Measurements from ENCODE around the gene PGLYRP2. TPM values are rescaled to one million over a fixed set of nuclear protein-coding genes. Genes with fewer than 3 reads are reported as not detected.

The PGLYRP2 gene
- total and polyA plus RNA-seq, 3 experiments from 2014 or later = 0.13 to 0.49 TPM; not detected in 1

GRCh38 chr19:15450528-15450890, 28.8 kb downstream of the PGLYRP2 start:
- H3K36me3 Mint-ChIP-seq = peaks cover 13 to 49% (median 15%) of the 10 kb centered on the region in 3 donors
- Histone ChIP-seq H3K27ac (ENCODE audit: low read depth, low read length) (peak overlapping the region; percentile 27), H3K4me1 (ENCODE audit: insufficient read depth, low read length) (peaks cover 12% of the 10 kb centered on the region), H3K27me3 (ENCODE audit: insufficient read depth, low read length, poor library complexity, severe bottlenecking) (no peaks in the 10 kb centered on the region), H3K9me3 (ENCODE audit: low read length) (no peaks in the 10 kb centered on the region), H3K36me3 (ENCODE audit: insufficient read depth, low read length) (peaks cover 29% of the 10 kb centered on the region), H3K4me3 (ENCODE audit: low read length) (peak overlapping the region; percentile 23)
- no peak for DNase-seq
- CTCF ChIA-PET = interaction anchor here (0.6 to 4.3 kb wide), 4 partner anchors 8 to 105 kb away, joined by 3 to 23 read pairs (median 12); partner anchors contain the start of gene AKAP8L
- POLR2A ChIA-PET = interaction anchor here (0.5 to 1.7 kb wide), 3 partner anchors 13 to 63 kb away, joined by 3 to 7 read pairs (median 6); partner anchors contain the start of gene AKAP8L
- peak overlapping the region; percentile 69 to 94 (median 82) for H3K4me3 Mint-ChIP-seq
- H3K9me3 Mint-ChIP-seq = no peaks in the 10 kb centered on the region
- peaks cover 0 to 8% of the 10 kb centered on the region in 2 donors for H3K27me3 Mint-ChIP-seq
- H3K27ac Mint-ChIP-seq = peak overlapping the region; percentile 88 to 98 (median 96)
- H3K4me1 Mint-ChIP-seq = peaks cover 31 to 42% (median 34%) of the 10 kb centered on the region in 3 donors

- Histone ChIP-seq H3K36me3 (ENCODE audit: insufficient read depth, low read length) (peaks cover 24% of the 10 kb centered on the region), H3K4me1 (ENCODE audit: insufficient read depth, low read length) (peaks cover 6% of the 10 kb centered on the region), H3K27ac (ENCODE audit: low read depth, low read length) (peak within 1 kb of the TSS; percentile 27), H3K9me3 (ENCODE audit: low read length) (no peaks in the 10 kb centered on the region), H3K27me3 (ENCODE audit: insufficient read depth, low read length, poor library complexity, severe bottlenecking) (no peaks in the 10 kb centered on the region), H3K4me3 (ENCODE audit: low read length) (peak within 1 kb of the TSS; percentile 23)
- peaks cover 8 to 43% (median 9%) of the 10 kb centered on the region in 3 donors for H3K36me3 Mint-ChIP-seq
- peaks cover 0 to 8% of the 10 kb centered on the region in 2 donors for H3K27me3 Mint-ChIP-seq
- H3K4me1 Mint-ChIP-seq = peaks cover 25 to 37% (median 28%) of the 10 kb centered on the region in 3 donors
- H3K9me3 Mint-ChIP-seq = no peaks in the 10 kb centered on the region
- peak; percentile 76 to 89 (median 85) for DNase-seq
- peak within 1 kb of the TSS; percentile 79 to 94 (median 82) for H3K4me3 Mint-ChIP-seq
- ChIA-PET POLR2A (interaction anchor here (0.5 to 1.7 kb wide), 3 partner anchors 14 to 62 kb away, joined by 3 to 7 read pairs (median 6); partner anchors contain the start of gene AKAP8L), CTCF (interaction anchor here (0.6 to 4.3 kb wide), 4 partner anchors 9 to 106 kb away, joined by 3 to 23 read pairs (median 12); partner anchors contain the start of gene AKAP8L)
- H3K27ac Mint-ChIP-seq = peak within 1 kb of the TSS; percentile 90 to 98 (median 96)
Measured at GRCh38 chr19:15449620-15450527, 29.4 kb downstream of the PGLYRP2 start, which contains the start of gene WIZ. Gene WIZ, minus strand, starts transcription at chr19:15449956. Its CDS starts 1,649 bp downstream, at chr19:15448307.

- Mint-ChIP-seq H3K4me1 (peaks cover 25 to 31% (median 26%) of the 10 kb centered on the region in 3 donors), H3K36me3 (peaks cover 7 to 34% (median 7%) of the 10 kb centered on the region in 3 donors), H3K27me3 (peaks cover 0 to 8% of the 10 kb centered on the region in 2 donors), H3K9me3 (no peaks in the 10 kb centered on the region), H3K4me3 (peak overlapping the region; percentile 69 to 92 (median 75)), H3K27ac (peak overlapping the region; percentile 69 to 96 (median 86))
- peaks cover 16% of the 10 kb centered on the region for H3K36me3 ChIP-seq (ENCODE audit: insufficient read depth, low read length)
- no peaks in the 10 kb centered on the region for H3K9me3 ChIP-seq (ENCODE audit: low read length)
- no peaks in the 10 kb centered on the region for H3K27me3 ChIP-seq (ENCODE audit: insufficient read depth, low read length, poor library complexity, severe bottlenecking)
- no peak overlapping the region for H3K4me3 ChIP-seq (ENCODE audit: low read length)
- no peak overlapping the region for H3K27ac ChIP-seq (ENCODE audit: low read depth, low read length)
- CTCF ChIA-PET = interaction anchor here (4.1 kb wide), 1 partner anchor 30 kb away, joined by 20 read pairs; the partner anchor contains the start of gene AKAP8L
- DNase-seq = no peak
- H3K4me1 ChIP-seq (ENCODE audit: insufficient read depth, low read length) = peaks cover 4% of the 10 kb centered on the region
- POLR2A ChIA-PET = interaction anchor here (1.7 kb wide), 1 partner anchor 30 kb away, joined by 6 read pairs; the partner anchor contains the start of gene AKAP8L
Measured at GRCh38 chr19:15448778-15449619, 30.3 kb downstream of the PGLYRP2 start.

GRCh38 chr19:15448044-15448777, 31.1 kb downstream of the PGLYRP2 start:
- H3K9me3 ChIP-seq (ENCODE audit: low read length) = no peaks in the 10 kb centered on the region
- Mint-ChIP-seq H3K36me3 (peaks cover 0 to 27% (median 4%) of the 10 kb centered on the region in 3 donors), H3K9me3 (no peaks in the 10 kb centered on the region), H3K27me3 (peaks cover 0 to 8% of the 10 kb centered on the region in 2 donors), H3K4me1 (peaks cover 20 to 24% (median 23%) of the 10 kb centered on the region in 3 donors), H3K4me3 (peak overlapping the region; percentile 69 to 92 (median 75)), H3K27ac (peak overlapping the region; percentile 69 to 96 (median 86))
- ChIA-PET CTCF (interaction anchor here (1.0 to 4.1 kb wide), 3 partner anchors 29 to 107 kb away, joined by 3 to 20 read pairs (median 4); partner anchors contain the start of gene AKAP8L), POLR2A (no interaction called here)
- DNase-seq = no peak
- H3K27me3 ChIP-seq (ENCODE audit: insufficient read depth, low read length, poor library complexity, severe bottlenecking) = no peaks in the 10 kb centered on the region
- H3K4me3 ChIP-seq (ENCODE audit: low read length) = no peak overlapping the region
- H3K36me3 ChIP-seq (ENCODE audit: insufficient read depth, low read length) = peaks cover 13% of the 10 kb centered on the region
- H3K4me1 ChIP-seq (ENCODE audit: insufficient read depth, low read length) = peaks cover 4% of the 10 kb centered on the region
- H3K27ac ChIP-seq (ENCODE audit: low read depth, low read length) = no peak overlapping the region

GRCh38 chr19:15447057-15447456, 32.2 kb downstream of the PGLYRP2 start:
- Mint-ChIP-seq H3K4me3 (peak overlapping the region in 2 of 7 donors; percentile 32 to 64), H3K9me3 (no peaks in the 10 kb centered on the region), H3K27me3 (peaks cover 0 to 8% of the 10 kb centered on the region in 2 donors), H3K4me1 (peaks cover 20 to 24% (median 23%) of the 10 kb centered on the region in 3 donors), H3K36me3 (peaks cover 0 to 19% (median 4%) of the 10 kb centered on the region in 3 donors), H3K27ac (peak overlapping the region in 6 of 8 donors; percentile 13 to 79 (median 46))
- H3K36me3 ChIP-seq (ENCODE audit: insufficient read depth, low read length) = peaks cover 7% of the 10 kb centered on the region
- peaks cover 4% of the 10 kb centered on the region for H3K4me1 ChIP-seq (ENCODE audit: insufficient read depth, low read length)
- H3K27me3 ChIP-seq (ENCODE audit: insufficient read depth, low read length, poor library complexity, severe bottlenecking) = no peaks in the 10 kb centered on the region
- H3K27ac ChIP-seq (ENCODE audit: low read depth, low read length) = no peak overlapping the region
- H3K9me3 ChIP-seq (ENCODE audit: low read length) = no peaks in the 10 kb centered on the region
- POLR2A ChIA-PET = no interaction called here
- no peak for DNase-seq
- no peak overlapping the region for H3K4me3 ChIP-seq (ENCODE audit: low read length)
- CTCF ChIA-PET = no interaction called here

- POLR2A ChIA-PET = no interaction called here
- Histone ChIP-seq H3K4me3 (ENCODE audit: low read length) (no peak overlapping the region), H3K27ac (ENCODE audit: low read depth, low read length) (no peak overlapping the region), H3K27me3 (ENCODE audit: insufficient read depth, low read length, poor library complexity, severe bottlenecking) (no peaks in the 10 kb centered on the region), H3K36me3 (ENCODE audit: insufficient read depth, low read length) (no peaks in the 10 kb centered on the region), H3K4me1 (ENCODE audit: insufficient read depth, low read length) (peaks cover 4% of the 10 kb centered on the region), H3K9me3 (ENCODE audit: low read length) (no peaks in the 10 kb centered on the region)
- CTCF ChIA-PET = no interaction called here
- Mint-ChIP-seq H3K27me3 (peaks cover 0 to 8% of the 10 kb centered on the region in 2 donors), H3K4me1 (peaks cover 15 to 18% (median 17%) of the 10 kb centered on the region in 3 donors), H3K9me3 (no peaks in the 10 kb centered on the region), H3K27ac (no peak overlapping the region), H3K36me3 (peaks cover 0 to 8% (median 1%) of the 10 kb centered on the region in 3 donors), H3K4me3 (peak overlapping the region in 1 of 7 donors; percentile 24)
- DNase-seq = no peak
Measured at GRCh38 chr19:15445807-15446376, 33.4 kb downstream of the PGLYRP2 start.
